GM19467 (cell line): ENCODE data around the gene TK2.
A peak's percentile ranks its signal among the peaks of the same experiment; 100 is the strongest.

Experiments used
- ATAC-seq: cut with Tn5 transposase; IDR thresholded peaks from one replicate; pipeline ENCODE4 v1.9.1; 2021; ENCODE audit warnings: mild to moderate bottlenecking, moderate library complexity; ENCODE audit not compliant: unreplicated experiment

TK2 gene

DNA sequence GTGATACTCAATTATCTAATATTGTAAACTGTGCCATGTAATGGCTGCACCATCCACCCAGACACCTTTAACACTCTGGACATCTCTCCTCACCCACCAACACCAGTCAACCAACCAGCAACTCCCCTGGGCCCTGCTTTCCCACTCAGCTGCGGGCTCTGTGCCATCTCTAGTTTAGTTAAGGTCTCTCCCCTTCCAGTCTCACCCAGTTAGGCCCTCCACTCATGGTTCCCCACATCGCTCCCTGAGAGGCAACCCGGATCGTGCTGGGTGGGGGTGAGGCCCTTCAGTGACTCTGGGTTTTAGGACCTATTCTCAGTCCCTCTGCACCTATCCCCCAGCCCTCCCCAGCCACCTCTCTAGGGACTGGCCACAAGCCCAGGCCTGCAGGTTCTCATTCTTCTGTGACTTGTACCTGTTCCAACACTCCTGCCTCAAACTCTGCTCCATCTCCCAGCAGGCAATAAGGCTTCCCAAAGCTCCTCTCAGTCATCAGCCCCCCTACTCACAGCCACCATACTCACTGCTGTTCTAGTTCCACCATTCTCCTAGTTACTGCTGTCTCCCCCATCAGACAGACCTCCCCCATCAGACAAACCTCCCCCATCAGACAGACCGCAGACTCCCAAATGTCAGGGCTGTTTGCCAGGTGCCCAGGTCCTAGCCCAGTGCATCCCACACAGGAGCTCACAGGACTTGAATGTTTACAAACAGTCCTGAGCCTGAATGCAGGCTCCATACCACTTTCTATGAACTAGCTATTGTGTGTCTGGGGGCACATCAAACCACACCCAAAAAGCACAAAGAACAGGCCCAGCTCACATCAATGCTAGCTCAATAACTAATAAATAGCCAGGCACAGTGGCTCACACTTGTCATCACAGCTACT, 2.6 kb downstream of the TK2 start:
- ATAC-seq: no peak

DNA sequence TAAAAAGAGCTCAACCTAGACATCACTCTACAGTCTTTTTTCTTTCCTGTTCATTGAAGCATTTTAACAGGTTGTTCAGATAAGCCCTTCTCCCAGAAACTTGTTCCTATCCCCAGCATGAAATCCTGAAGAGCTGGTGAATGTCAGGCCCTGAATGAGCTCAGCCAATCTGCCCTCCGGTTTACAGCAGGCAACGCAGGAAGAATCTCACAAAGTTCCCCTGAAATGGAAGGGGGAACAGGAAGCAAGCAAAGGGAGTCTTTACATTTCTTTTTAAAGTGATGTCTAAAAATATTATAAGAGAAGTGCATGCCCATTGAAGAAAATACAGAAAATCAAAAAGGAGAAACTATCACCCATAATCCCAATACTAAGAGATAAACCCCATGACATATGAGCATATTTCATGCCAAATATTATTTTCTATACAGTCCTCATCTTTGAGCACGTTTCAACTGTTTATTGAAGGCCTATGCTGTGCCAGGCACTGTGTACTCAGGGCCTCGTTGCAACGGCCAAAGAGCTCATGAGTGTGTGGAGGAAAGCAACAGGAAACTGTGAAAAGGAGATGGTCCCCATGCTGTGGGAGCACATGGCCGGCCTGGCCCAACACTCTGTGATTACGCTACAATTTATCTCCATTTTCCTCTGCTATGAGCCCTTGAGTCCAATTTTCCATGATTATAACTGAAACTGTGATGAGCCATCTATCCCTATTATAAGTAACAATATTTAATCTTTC, 5.7 kb downstream of the TK2 start:
- no peak for ATAC-seq

DNA sequence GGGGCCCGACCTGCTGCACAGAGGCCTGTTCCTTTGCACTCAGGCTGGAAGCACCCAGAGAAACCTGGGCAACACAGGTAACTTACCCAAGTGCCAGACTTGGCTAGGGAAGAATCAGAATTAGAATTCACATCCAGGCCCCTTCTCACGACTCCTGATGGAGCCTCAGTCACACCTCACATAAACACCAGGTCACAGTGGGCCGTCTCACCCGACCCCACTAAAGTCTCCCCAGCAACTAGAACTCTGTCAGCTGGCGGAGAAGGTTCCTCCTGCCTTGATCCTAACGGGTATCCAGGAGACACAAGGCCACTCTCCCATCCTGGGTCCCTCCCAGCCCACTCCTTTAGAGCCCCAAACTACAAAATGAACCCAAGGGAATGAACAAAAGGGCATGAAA, 6.4 kb downstream of the TK2 start:
- ATAC-seq: no peak

DNA sequence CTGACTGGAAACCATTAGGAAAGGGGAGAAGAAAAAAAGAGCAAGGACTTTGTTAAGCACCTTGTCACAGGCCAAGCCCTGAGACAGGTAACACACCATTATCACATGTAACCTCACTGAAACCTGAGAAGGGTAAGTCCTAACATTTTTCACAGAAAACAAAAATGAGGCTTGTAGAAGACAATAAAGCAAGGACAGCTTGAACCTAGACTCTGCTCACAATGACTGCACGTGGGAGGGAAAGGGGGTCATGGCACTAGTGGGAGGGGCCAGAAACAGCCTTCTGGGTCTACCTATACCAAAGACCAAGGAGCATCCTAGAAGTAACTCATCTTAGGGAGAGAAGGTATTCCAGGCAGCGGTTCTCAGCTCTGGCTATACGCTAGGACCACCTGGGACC, 7.5 kb downstream of the TK2 start:
- ATAC-seq: no peak

DNA sequence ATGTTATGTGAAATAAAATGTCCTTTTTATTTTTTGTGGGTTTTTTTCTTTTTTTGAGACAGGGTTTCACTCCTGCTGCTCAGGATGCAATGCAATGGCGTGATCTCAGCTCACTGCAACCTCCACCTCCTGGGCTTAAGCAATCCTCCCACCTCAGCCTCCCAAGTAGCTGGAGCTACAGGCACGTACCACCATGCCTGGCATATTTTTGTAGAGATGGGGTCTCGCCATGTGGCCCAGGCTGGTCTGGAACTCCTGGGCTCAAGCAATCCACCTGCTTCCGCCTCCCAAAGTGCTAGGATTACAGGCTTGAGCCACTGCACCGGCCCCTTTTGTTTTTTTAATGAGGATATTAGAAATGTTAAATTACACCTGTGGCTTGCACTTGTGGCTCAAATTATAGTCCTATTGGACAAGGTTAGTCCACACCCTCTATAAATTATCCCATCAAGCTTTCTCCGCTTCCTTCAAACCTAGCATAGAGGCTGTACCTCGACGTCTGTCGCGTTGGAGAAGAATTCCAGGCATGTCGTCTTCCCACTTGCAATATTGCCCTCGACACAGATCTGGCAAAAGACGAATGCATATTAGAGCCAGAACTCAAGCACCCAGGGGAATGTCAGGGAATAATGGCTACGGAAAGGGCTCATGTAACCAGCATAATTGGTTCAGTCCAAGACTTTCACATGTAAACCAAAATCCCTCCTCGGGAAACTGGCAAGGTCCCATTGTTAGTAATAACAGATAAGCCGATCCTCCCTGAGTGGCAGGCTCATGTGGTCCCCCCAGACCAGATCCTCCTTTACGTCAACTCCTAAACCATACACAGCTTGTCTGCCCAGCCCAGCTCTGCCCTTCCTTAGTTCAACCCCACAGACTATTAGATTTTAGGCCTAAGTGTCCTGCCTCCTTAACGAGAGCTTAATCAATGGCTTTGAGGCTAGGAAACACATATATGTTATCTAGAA, 8.2 kb downstream of the TK2 start:
- ATAC-seq: no peak

DNA sequence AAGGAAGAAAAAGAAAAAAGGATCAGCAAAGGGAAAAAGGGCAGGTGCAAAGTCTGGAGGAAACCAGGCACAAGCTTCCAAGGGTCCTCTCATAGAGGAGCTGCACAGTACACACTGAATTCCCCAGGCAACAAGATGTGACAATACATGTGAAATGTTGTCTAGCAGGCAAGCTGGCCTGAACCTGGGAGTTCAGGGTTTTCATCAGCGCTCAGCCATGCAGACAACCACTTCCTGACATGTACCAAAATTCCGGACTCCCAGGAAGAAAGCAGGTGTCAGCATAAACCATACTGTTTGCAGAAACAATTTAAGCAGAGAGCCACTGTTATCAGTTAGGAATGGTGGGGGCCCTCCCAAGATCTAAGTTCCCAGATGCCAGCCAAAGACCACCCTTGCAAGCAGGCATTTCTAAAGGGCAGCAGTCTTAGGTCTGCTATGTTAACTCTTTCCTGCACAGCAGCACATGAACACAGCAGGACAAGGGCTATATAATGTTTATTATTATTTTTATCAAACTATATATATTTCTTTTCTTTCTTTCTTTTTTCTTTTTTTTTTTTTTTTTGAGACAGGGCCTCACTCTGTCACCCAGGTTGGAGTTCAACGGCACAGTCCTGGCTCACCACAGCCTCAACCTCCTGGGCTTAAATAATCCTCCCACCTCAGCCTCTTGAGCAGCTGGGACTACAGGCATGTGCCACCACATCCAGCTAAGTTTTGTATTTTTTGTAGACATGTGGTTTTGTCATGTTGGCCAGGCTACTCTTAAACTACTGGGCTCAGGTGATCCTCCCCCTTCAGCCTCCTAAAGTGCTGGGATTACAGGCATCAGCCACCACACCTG, 10.1 kb downstream of the TK2 start:
- ATAC-seq: no peak

DNA sequence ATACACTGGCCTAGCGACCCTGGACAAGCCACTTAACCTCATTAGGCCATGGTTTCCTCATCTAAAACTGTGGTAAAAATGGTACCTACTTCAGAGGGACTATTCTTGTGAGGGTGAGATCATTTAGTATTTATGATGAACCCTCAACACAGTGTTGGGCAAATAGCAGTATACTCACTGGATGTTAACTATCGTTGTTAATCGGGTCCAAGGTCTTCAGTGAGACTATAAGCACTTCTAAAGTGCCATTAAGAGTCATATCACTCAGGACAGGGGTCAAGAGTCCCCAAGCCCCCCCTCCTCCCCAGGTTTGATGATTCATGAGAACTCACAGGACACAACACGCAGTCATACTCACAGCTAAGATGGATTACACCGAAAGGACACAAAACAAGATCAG, 11.0 kb downstream of the TK2 start:
- no peak for ATAC-seq

DNA sequence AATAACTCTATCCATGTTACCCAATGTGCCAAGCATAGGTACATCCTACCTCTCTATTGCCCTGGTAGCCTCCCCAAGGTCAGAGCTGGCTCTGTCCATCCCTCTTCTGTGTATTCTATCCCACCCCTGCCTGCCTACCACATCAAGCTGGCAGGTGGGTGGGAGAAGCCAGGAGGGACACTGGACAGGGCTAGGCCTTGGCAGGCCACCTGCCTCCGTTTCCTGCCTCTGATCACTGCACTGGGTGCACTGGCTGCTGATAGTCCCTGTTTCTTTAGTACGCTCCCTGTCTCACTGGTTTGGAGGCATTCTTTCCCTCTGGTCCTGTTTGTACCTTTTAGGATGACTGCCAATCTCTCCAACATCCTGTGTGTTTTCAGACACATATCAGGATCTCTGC, 12.7 kb downstream of the TK2 start:
- no peak for ATAC-seq

DNA sequence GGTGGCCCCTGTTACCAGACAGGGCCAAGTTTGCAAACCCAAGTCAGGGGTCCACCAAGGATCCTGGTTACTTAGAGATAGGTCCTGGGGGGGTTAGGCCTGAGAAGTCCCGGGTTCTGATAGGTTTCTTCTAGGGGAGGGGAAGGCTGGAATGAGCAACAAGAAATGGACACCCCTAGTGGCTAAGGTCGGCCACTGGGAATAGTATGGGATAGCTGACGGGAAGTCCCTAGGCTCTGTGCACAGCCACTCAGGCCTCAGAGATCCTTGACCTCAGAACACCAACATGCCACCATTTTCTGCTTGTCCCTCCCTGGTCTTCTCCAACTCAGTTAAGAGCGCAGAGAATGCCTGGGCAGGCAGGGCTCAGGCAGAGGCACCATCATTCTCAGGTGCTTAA, 13.4 kb downstream of the TK2 start:
- ATAC-seq: no peak

DNA sequence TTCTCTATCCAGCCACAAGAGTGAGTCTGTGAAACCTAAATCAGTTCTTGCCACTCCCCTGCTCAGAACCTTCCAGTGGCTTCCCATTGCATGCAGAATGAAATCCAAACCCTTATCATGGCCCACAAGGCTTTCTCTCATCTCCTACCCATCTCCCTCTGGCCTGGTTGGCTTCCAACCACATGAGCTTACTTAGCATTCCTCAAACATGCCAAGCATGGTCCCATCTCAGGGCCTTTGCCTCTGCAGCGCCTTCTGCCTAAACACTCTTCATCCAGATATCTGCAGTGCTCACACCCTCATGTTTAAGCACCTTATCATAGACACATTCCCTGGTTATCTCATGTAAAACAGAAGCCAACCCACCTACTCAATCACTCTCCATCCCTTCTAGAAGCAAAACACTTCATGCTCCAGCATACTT, 15.5 kb downstream of the TK2 start:
- no peak for ATAC-seq

DNA sequence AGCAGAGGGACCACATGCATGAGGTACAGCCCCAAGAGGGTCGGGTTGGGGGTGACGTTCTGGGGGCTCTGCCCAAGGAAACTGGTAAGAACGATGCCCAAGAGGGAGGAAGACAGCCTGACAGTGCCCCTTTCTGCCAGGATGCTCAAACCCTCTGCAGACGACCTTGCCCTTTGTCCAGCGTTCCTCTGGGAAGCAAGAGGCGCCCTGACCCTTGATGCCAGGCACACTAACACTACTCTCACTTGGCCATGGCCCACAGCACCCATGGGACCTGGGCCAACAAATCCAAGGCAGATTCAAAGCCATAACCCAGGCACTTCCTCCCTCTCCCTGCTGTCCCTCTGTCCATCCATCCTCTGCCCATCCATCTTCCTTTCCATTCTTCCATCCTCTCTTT, 20.4 kb downstream of the TK2 start:
- no peak for ATAC-seq

DNA sequence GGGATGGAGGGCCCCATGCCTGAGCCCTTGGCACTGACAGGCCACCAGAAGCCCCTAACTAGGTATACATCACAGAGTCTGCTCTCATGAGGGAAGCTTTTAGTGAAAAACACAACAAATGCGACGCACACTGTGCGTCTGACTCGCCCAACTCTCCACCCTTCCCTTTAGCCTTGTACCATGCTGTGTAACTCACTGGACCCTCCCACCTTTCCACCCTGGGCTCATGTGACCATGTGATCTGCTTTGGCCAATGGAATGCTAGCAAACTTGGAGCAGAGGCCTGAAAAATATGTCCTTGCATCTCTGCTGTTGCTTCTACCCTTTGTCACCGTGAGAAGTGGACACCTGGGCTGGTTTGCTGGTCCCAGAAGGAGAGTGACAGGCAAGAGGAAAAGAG, 21.6 kb downstream of the TK2 start:
- ATAC-seq: no peak

DNA sequence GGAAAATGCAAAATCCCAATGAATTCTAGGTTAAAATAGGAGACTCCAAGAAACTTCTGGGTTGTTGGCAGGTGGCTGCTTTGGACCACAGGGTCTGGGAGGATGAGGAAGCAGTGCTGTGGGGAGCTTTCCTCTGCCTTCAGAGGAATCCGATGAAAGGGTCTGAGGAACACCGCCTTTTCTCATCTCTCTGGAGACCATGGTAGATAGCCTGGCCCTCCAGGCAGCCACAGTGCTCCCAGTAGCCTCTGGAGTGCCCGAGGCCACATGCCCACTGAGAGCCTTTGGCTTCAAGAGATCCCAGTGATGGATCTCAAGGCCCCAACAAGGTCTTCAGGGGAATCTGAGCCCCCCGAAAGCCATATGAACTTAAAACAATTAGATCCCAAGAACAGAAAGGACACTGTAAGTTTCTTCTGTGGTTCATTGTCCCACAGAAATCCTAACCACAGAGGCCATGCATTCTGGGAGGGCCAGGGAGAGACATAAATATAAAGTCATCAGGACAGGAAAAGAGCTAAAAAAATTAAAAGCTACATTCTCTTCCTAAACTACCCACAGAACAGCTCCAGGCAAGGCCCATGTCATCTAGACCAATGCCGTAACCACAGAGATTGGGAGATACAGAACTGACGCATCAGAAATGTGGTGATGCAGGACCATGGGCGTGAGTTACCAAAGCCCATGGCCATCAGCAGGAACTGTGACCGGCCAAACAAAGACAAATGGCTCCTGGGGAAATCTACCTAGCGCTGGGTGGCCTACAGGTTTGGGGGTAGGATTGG, 24.3 kb downstream of the TK2 start:
- no peak for ATAC-seq

DNA sequence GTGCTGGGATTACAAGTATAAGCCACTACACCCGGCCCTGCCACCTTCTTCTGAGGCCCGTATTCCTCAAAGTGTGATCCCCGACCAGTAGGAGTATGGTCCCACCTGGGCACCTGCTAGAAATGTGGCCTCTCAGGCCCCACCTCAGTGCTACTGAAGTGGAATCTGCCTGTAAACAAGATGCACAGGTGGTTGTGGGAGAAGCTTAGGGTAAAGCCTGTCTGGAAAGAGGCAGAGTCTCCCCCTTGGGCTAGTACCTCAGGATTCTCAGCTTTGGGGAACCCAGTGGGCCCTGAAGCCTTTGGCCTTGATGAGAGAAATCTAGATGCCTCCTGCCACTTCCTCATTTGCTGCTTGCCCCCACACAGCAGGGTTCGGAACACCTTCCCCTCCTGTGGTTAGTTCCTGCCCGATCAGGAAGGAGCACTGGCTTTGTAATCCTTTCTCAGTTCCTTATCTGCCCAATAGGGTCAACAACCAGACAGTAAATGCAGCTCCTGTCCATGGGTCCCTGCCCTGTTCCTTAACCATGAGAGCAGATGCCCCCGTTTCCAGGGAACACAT, 25.2 kb downstream of the TK2 start:
- ATAC-seq: peak; percentile 57

DNA sequence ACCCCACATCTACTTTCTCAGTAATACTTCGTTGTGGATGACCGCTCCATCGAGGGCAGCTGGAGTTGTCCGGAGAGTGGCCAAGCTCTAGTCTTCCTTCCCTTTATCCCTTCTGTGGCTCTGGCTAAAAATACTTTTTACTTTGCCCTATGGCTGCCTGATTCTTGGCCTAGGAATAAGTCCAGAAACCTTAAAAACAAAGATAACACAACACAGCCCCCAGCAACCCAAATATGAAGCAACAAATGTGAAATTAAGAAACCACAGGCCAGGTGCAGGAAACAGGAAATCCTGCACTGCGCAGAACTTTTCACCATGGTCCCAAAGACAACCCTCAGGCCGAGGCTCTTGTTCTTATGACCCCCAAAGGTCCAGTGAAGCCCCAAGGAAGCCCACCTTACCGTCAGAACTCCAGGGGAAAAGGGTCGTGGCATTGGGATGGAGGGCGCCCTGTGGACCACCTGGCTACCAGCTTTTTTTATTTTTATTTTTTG, 26.0 kb downstream of the TK2 start:
- ATAC-seq: peak; percentile 47

DNA sequence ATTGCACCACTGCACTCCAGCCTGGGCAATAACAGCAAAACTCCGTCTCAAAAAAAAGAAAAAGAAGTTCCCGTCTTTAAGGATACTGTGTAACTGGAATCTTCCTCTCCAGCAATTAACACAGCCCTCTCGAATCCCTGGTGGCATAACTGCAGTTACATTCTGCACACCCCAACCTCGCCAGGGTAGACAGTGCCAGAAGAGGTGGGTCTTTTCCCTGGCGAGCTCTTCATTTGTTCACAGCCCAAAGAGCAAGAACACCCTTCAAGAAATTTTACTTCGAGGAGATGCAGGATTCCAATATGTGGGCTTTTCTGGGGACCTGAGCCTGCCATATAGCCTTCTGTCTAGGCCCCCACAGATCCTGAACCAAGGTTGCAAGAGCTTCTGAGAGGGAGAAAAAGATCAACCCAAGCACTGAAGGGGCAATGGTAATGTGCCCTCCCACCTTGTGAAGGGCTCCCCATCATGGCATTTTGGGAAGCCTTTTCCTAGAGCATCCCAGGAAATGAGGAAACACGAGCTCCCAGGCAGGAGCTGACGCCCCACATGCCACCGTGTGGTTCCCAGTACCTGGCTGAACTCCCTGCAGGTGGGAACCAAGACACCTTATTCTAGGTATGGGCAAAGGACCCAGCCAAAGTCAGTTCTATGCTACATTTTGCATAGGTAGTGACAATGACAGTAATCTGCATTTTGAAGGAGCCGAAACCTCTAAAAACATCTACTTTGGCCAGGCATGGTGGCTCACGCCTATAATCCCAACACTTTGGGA, 26.9 kb downstream of the TK2 start:
- no peak for ATAC-seq

DNA sequence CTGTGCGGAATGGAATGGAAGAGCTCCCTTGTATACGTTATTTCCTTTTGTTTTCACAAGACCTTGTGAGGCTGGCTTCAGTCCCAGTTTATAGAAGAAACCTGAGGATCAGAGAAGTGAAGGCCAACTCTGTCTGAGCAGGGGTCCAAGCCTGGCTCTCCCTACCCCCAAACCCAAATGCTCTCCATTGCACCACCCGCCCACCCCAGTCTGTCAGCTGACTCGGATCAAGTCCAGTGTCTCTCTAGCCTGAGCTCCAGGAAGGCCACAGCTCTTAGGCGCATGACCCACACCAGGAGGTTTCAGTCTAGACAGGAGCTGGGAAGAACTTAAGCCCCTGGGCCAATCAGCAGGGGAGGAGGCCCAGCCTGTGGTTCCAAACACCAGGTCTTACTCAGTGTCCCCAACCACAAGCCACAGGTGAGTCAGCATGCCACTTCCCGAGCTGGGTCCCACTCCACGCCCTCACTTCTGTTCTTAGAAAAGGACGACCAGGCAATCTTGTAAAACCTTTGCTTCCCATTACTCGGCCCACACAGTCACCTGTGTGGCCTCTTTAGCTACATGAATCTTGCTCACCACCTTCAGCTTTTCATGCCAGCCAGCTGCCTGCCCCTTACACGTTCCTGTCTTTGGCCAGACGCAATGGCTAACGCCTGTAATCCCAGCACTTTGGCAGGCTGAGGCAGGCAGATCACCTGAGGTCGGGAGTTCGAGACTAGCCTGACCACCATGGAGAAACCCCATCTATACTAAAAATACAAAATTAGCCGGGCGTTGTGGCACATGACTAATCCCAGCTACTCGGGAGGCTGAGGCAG, 27.8 kb downstream of the TK2 start:
- peak; percentile 31 for ATAC-seq
